SIG-M5 treated with dmso at 0.1 percent for 504 hours (cell line): ENCODE data around the gene RNF31.

Source experiments
- DNase-seq: peaks from one replicate; lab custom pipeline; 2025; ENCODE audit not compliant: unreplicated experiment; lab: John Stamatoyannopoulos, UW

RNF31 gene

GRCh38 chr14:24159777-24160498 lies 12.6 kb downstream of the RNF31 start:
- no peak for DNase-seq

- DNase-seq, result no peak
Measured at GRCh38 chr14:24160499-24160849, 13.2 kb downstream of the RNF31 start.

GRCh38 chr14:24160850-24161804 lies 13.8 kb downstream of the RNF31 start, which contains the start of gene IRF9:
IRF9 (plus strand) TSS chr14:24161265; CDS start chr14:24162145, 880 bp downstream.
- peak; percentile 97 for DNase-seq

GRCh38 chr14:24162093-24162492 lies 14.8 kb downstream of the RNF31 start:
- no peak for DNase-seq

- DNase-seq, result no peak
Measured at GRCh38 chr14:24164518-24164991, 17.3 kb downstream of the RNF31 start.

- DNase-seq, result no peak
Measured at GRCh38 chr14:24165785-24166184, 18.5 kb downstream of the RNF31 start.

- no peak for DNase-seq
Measured at GRCh38 chr14:24167469-24168114, 20.3 kb downstream of the RNF31 start.

- no peak for DNase-seq
Measured at GRCh38 chr14:24171422-24172260, 24.3 kb downstream of the RNF31 start, which contains the start of gene REC8. REC8 (plus strand) TSS chr14:24172080; CDS start chr14:24172553, 473 bp downstream.

- no peak for DNase-seq
Measured at GRCh38 chr14:24172261-24172860, 25.1 kb downstream of the RNF31 start.

- no peak for DNase-seq
Measured at GRCh38 chr14:24172871-24173281, 25.6 kb downstream of the RNF31 start.

GRCh38 chr14:24176599-24176998 lies 29.3 kb downstream of the RNF31 start:
- DNase-seq, result no peak

GRCh38 chr14:24177041-24177825 lies 29.9 kb downstream of the RNF31 start:
- DNase-seq, result no peak

- DNase-seq, result no peak
Measured at GRCh38 chr14:24177891-24178290, 30.6 kb downstream of the RNF31 start.

GRCh38 chr14:24178399-24179178 lies 31.3 kb downstream of the RNF31 start:
- no peak for DNase-seq

- no peak for DNase-seq
Measured at GRCh38 chr14:24179294-24179960, 32.1 kb downstream of the RNF31 start.

GRCh38 chr14:24179961-24180796 lies 32.9 kb downstream of the RNF31 start:
- DNase-seq, result no peak
